Astrocyte of the cerebellum (primary cell): ENCODE results near the gene GALNT8.
"Not testable (repeated sequence)": the region's sequence is repeated elsewhere in the genome, so short reads cannot be mapped to it uniquely, and the experiment has no call there.

Experiments used
- DNase-seq: peaks from one replicate; pipeline ENCODE4 v3.0.0-alpha.2; 2011; ENCODE audit warnings: low read depth
- H3K4me3 ChIP-seq: 2 replicates; pipeline ENCODE4 v1.5.1; 2011; ENCODE audit warnings: mild to moderate bottlenecking, low read depth, low read length, moderate library complexity
- CTCF ChIP-seq: IDR thresholded peaks from 2 replicates; pipeline ENCODE4 v1.5.1; 2012; ENCODE audit warnings: low read length, low read depth, moderate library complexity, mild to moderate bottlenecking; ENCODE audit errors: missing control alignments
- in situ Hi-C: cut with HindIII; loops from 2 replicates; pipeline ENCODE4 v1.10.0; 2017; ENCODE audit warnings: low sequenced_read_pairs

The GALNT8 gene

DNA sequence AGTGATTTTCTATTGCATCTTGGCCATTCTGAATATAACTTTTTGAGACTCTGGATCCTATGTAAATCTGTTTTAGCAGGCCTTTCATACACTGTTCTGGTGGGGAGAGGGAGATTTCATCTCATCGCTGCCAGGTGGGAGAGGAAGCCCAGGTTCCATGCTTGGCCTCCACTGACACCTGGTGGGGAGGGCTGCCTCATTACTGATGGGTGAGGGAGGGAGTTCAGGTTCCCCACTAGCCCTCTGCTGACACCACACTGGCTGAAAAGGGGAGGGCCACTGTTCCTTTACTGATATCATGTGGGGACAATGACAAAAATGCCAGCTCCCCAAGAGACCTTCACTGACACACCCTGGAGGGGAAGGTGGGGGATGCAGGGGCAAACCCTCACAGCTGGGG is 2.4 kb upstream of the GALNT8 start:
- in situ Hi-C loops = no loop called here

GRCh38 chr12:4720637-4720995 is 416 bp downstream of the GALNT8 start:
- TF ChIP-seq CTCF = no peak
- no peak overlapping the region for H3K4me3 ChIP-seq
- DNase-seq = no peak
- in situ Hi-C loops = no loop called here

More for the DNA sequence above, 2.4 kb upstream of the GALNT8 start:
- no peak overlapping the region for H3K4me3 ChIP-seq
- TF ChIP-seq CTCF = no peak
- no peak for DNase-seq

DNA sequence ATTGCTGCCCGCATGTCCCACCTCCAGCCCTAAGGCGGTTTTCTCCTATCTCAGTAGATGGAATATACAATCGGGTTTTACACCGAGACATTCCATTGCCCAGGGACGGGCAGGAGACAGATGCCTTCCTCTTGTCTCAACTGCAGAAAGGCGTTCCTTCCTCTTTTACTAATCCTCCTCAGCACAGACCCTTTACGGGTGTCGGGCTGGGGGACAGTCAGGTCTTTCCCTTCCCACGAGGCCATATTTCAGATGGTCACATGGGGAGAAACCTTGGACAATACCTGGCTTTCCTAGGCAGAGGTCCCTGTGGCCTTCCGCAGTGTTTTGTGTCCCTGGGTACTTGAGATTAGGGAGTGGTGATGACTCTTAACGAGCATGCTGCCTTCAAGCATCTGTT is 1.4 kb downstream of the GALNT8 start:
- H3K4me3 ChIP-seq, in situ Hi-C loops, DNase-seq: not testable (repeated sequence)

DNA sequence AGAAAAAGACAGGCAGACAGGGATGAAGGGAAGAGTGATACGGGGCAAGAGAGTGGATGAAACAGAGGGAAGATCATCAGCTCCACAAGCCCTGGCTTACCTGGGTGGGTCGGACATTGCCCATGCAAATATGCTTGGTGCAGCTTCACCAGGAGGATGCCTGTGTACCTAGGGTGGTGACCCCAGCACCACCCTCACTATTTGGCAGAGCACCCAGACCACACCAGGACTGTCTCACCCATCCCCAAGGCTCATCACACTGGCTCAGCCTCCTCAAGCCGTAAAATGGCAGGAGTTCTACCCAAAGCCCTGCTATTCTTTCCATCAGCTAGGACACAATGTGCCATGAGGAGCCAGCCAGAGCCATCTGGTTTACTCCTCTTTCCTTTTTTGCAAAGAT is 3.0 kb downstream of the GALNT8 start:
- in situ Hi-C loops = no loop called here
- DNase-seq = no peak
- no peak overlapping the region for H3K4me3 ChIP-seq
- TF ChIP-seq CTCF = no peak

DNA sequence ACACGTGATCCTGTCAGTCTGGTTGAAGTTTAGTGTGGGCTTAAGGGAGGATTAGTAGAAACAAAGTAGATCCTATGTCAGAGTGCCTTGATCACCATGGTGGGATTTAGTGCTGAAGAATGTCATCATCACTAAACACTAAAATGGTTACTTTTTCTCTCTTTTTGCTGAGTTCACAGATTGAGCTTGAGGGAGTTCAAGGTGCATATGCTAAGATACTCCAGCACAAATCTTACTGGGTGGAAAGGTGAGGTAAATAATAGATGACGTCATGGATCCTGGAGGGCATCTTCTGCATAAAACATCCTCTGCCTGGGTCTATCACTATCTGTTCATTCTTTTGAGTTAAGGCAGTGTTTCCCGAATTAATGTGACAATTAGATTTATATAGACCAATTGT is 4.9 kb downstream of the GALNT8 start:
- in situ Hi-C loops = no loop called here

GRCh38 chr12:4734625-4735340 is 14.6 kb downstream of the GALNT8 start:
- H3K4me3 ChIP-seq = no peak overlapping the region
- in situ Hi-C loops = no loop called here
- no peak for TF ChIP-seq CTCF
- DNase-seq = no peak

More for the DNA sequence above, 4.9 kb downstream of the GALNT8 start:
- no peak for DNase-seq
- H3K4me3 ChIP-seq = no peak overlapping the region
- no peak for TF ChIP-seq CTCF

DNA sequence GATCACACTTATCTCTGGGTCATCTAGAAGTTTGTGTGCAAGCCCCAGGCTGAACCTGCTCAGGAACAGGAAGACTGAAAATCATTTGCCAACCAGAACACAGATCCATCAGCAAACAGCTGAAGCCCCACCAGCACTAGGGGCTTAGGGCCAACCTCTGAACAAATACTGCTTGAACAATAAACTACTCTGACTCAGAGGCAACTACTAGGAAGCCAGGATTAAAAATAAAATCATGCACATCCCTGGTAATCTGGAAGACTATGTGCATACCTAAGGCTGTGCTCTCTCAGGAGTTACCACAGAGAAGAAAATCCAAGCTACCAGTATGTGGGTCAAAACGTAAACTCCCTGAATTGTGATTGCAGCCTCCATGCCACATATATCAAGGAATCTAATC is 15.9 kb downstream of the GALNT8 start:
- H3K4me3 ChIP-seq = no peak overlapping the region
- no peak for TF ChIP-seq CTCF
- no peak for DNase-seq
- in situ Hi-C loops = no loop called here
